ENCODE data around the gene AFP.

The AFP gene

DNA sequence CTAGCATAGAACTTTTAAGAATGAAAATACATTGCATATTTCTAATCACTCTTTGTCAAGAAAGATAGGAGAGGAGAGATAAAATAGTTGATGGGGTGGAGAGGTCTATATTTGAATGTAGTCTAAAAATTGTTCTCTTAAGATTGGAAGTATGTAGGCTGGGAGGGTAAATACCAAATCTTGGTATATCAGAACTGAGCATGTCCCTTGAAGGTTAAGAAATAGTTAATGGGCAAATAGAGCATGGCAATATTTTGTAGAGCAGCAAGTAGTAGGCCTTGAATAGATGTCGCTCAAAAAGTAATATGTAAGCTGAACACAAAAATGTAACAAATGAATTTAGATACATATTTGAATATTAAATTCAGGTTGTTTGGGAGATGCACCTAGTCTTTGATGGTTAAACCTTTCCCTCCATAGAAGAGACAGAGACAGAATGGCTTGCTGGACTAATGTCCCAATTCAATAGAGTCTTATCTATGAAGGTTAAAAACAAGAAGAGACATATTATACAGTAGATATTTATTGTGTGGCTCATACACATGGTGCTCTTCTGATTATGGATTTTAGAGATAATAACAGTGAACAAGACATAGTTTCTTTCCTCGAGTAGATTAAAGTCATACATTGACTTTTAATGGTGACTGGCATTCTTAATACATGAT lies 19.5 kb upstream of the AFP start:
- Histone ChIP-seq H3K4me3 (ENCODE audit: low read depth in 1 of 2, low read length in 2 of 2) (no peak overlapping the region), H3K36me3 (ENCODE audit: control insufficient read depth in 1 of 2, insufficient read depth in 2 of 2, low read length in 2 of 2) (no peaks in the 10 kb centered on the region), H3K27ac (ENCODE audit: low read length) (no peak overlapping the region), H3K9me3 (ENCODE audit: control insufficient read depth in 1 of 2, low read length in 2 of 2) (no peaks in the 10 kb centered on the region), H3K27me3 (ENCODE audit: low read depth, low read length) (no peaks in the 10 kb centered on the region), H3K4me1 (ENCODE audit: control insufficient read depth in 1 of 2, insufficient read depth in 2 of 2, low read length in 2 of 2) (no peaks in the 10 kb centered on the region)

DNA sequence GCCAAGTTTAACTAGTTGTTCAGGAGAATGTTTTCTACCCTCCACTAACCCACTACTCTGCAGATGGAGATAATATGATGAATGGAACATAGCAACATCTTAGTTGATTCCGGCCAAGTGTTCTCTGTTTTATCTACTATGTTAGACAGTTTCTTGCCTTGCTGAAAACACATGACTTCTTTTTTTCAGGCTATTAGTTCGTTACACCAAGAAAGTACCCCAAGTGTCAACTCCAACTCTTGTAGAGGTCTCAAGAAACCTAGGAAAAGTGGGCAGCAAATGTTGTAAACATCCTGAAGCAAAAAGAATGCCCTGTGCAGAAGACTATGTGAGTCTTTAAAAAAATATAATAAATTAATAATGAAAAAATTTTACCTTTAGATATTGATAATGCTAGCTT lies 18.7 kb upstream of the AFP start:
- Histone ChIP-seq H3K9me3 (ENCODE audit: control insufficient read depth in 1 of 2, low read length in 2 of 2) (no peaks in the 10 kb centered on the region), H3K4me3 (ENCODE audit: low read depth in 1 of 2, low read length in 2 of 2) (no peak overlapping the region), H3K4me1 (ENCODE audit: control insufficient read depth in 1 of 2, insufficient read depth in 2 of 2, low read length in 2 of 2) (no peaks in the 10 kb centered on the region), H3K27me3 (ENCODE audit: low read depth, low read length) (no peaks in the 10 kb centered on the region), H3K27ac (ENCODE audit: low read length) (no peak overlapping the region), H3K36me3 (ENCODE audit: control insufficient read depth in 1 of 2, insufficient read depth in 2 of 2, low read length in 2 of 2) (no peaks in the 10 kb centered on the region)

GRCh38 chr4:73417973-73418372 lies 18.0 kb upstream of the AFP start:
- no peaks in the 10 kb centered on the region for H3K4me1 ChIP-seq (ENCODE audit: control insufficient read depth in 1 of 2, insufficient read depth in 2 of 2, low read length in 2 of 2)
- no peaks in the 10 kb centered on the region for H3K36me3 ChIP-seq (ENCODE audit: control insufficient read depth in 1 of 2, insufficient read depth in 2 of 2, low read length in 2 of 2)
- no peaks in the 10 kb centered on the region for H3K9me3 ChIP-seq (ENCODE audit: control insufficient read depth in 1 of 2, low read length in 2 of 2)
- H3K27ac ChIP-seq (ENCODE audit: low read length) = no peak overlapping the region
- H3K4me3 ChIP-seq (ENCODE audit: low read depth in 1 of 2, low read length in 2 of 2) = no peak overlapping the region
- no peaks in the 10 kb centered on the region for H3K27me3 ChIP-seq (ENCODE audit: low read depth, low read length)

DNA sequence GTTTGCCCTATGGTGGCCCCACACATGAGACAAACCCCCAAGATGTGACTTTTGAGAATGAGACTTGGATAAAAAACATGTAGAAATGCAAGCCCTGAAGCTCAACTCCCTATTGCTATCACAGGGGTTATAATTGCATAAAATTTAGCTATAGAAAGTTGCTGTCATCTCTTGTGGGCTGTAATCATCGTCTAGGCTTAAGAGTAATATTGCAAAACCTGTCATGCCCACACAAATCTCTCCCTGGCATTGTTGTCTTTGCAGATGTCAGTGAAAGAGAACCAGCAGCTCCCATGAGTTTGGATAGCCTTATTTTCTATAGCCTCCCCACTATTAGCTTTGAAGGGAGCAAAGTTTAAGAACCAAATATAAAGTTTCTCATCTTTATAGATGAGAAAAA lies 17.3 kb upstream of the AFP start:
- H3K4me3 ChIP-seq (ENCODE audit: low read depth in 1 of 2, low read length in 2 of 2) = no peak overlapping the region
- no peaks in the 10 kb centered on the region for H3K9me3 ChIP-seq (ENCODE audit: control insufficient read depth in 1 of 2, low read length in 2 of 2)
- no peaks in the 10 kb centered on the region for H3K27me3 ChIP-seq (ENCODE audit: low read depth, low read length)
- H3K4me1 ChIP-seq (ENCODE audit: control insufficient read depth in 1 of 2, insufficient read depth in 2 of 2, low read length in 2 of 2) = no peaks in the 10 kb centered on the region
- no peaks in the 10 kb centered on the region for H3K36me3 ChIP-seq (ENCODE audit: control insufficient read depth in 1 of 2, insufficient read depth in 2 of 2, low read length in 2 of 2)
- H3K27ac ChIP-seq (ENCODE audit: low read length) = no peak overlapping the region

DNA sequence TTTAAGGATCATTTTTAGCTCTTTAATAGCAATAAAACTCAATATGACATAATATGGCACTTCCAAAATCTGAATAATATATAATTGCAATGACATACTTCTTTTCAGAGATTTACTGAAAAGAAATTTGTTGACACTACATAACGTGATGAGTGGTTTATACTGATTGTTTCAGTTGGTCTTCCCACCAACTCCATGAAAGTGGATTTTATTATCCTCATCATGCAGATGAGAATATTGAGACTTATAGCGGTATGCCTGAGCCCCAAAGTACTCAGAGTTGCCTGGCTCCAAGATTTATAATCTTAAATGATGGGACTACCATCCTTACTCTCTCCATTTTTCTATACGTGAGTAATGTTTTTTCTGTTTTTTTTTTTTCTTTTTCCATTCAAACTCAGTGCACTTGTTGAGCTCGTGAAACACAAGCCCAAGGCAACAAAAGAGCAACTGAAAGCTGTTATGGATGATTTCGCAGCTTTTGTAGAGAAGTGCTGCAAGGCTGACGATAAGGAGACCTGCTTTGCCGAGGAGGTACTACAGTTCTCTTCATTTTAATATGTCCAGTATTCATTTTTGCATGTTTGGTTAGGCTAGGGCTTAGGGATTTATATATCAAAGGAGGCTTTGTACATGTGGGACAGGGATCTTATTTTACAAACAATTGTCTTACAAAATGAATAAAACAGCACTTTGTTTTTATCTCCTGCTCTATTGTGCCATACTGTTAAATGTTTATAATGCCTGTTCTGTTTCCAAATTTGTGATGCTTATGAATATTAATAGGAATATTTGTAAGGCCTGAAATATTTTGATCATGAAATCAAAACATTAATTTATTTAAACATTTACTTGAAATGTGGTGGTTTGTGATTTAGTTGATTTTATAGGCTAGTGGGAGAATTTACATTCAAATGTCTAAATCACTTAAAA lies 16.6 kb upstream of the AFP start:
- no peaks in the 10 kb centered on the region for H3K27me3 ChIP-seq (ENCODE audit: low read depth, low read length)

DNA sequence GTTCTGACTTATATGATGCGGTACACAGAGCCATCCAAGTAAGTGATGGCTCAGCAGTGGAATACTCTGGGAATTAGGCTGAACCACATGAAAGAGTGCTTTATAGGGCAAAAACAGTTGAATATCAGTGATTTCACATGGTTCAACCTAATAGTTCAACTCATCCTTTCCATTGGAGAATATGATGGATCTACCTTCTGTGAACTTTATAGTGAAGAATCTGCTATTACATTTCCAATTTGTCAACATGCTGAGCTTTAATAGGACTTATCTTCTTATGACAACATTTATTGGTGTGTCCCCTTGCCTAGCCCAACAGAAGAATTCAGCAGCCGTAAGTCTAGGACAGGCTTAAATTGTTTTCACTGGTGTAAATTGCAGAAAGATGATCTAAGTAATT lies 15.4 kb upstream of the AFP start:
- Histone ChIP-seq H3K27me3 (ENCODE audit: low read depth, low read length) (no peaks in the 10 kb centered on the region), H3K4me3 (ENCODE audit: low read depth in 1 of 2, low read length in 2 of 2) (no peak overlapping the region), H3K9me3 (ENCODE audit: control insufficient read depth in 1 of 2, low read length in 2 of 2) (no peaks in the 10 kb centered on the region), H3K4me1 (ENCODE audit: control insufficient read depth in 1 of 2, insufficient read depth in 2 of 2, low read length in 2 of 2) (no peaks in the 10 kb centered on the region), H3K27ac (ENCODE audit: low read length) (no peak overlapping the region), H3K36me3 (ENCODE audit: control insufficient read depth in 1 of 2, insufficient read depth in 2 of 2, low read length in 2 of 2) (no peaks in the 10 kb centered on the region)

More for the DNA sequence above, 16.6 kb upstream of the AFP start:
- Histone ChIP-seq H3K4me3 (ENCODE audit: low read depth in 1 of 2, low read length in 2 of 2) (no peak overlapping the region), H3K36me3 (ENCODE audit: control insufficient read depth in 1 of 2, insufficient read depth in 2 of 2, low read length in 2 of 2) (no peaks in the 10 kb centered on the region), H3K27ac (ENCODE audit: low read length) (no peak overlapping the region), H3K9me3 (ENCODE audit: control insufficient read depth in 1 of 2, low read length in 2 of 2) (no peaks in the 10 kb centered on the region), H3K4me1 (ENCODE audit: control insufficient read depth in 1 of 2, insufficient read depth in 2 of 2, low read length in 2 of 2) (no peaks in the 10 kb centered on the region)

DNA sequence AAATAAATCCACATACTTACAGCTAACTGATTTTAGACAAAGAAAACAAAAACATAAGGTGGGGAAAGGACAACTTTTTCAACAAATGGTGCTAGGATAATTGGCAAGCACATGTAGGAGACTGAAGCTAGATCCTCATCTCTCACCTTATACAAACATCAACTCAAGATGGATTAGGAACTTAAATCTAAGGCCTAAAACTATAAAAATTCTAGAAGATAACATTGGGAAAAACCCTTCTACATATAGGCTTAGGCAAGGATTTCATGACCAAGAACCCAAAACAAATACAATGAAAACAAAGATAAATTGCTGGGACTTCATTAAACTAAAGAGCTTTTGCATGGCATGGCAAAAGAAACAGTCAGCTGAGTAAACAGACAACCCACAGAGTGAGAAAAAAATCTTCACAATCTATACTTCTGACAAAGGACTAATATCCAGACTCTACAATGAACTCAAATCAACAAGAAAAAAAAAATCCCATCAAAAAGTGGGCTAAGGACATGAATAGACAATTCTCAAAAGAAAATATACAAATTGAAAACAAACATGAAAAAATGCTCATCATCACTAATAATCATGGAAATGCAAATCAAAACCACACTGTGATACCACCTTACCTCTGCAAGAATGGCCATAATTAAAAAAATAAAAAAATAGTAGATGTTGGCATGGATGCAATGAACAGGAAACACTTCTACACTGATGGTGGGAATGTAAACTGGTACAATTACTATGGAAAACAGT lies 14.1 kb upstream of the AFP start:
- no peaks in the 10 kb centered on the region for H3K4me1 ChIP-seq (ENCODE audit: control insufficient read depth in 1 of 2, insufficient read depth in 2 of 2, low read length in 2 of 2)
- H3K27ac ChIP-seq (ENCODE audit: low read length) = no peak overlapping the region
- H3K4me3 ChIP-seq (ENCODE audit: low read depth in 1 of 2, low read length in 2 of 2) = no peak overlapping the region
- no peaks in the 10 kb centered on the region for H3K36me3 ChIP-seq (ENCODE audit: control insufficient read depth in 1 of 2, insufficient read depth in 2 of 2, low read length in 2 of 2)
- no peaks in the 10 kb centered on the region for H3K9me3 ChIP-seq (ENCODE audit: control insufficient read depth in 1 of 2, low read length in 2 of 2)
- H3K27me3 ChIP-seq (ENCODE audit: low read depth, low read length) = no peaks in the 10 kb centered on the region

- Histone ChIP-seq H3K9me3 (ENCODE audit: control insufficient read depth in 1 of 2, low read length in 2 of 2) (no peaks in the 10 kb centered on the region), H3K4me1 (ENCODE audit: control insufficient read depth in 1 of 2, insufficient read depth in 2 of 2, low read length in 2 of 2) (no peaks in the 10 kb centered on the region), H3K4me3 (ENCODE audit: low read depth in 1 of 2, low read length in 2 of 2) (no peak overlapping the region), H3K36me3 (ENCODE audit: control insufficient read depth in 1 of 2, insufficient read depth in 2 of 2, low read length in 2 of 2) (no peaks in the 10 kb centered on the region), H3K27me3 (ENCODE audit: low read depth, low read length) (no peaks in the 10 kb centered on the region), H3K27ac (ENCODE audit: low read length) (no peak overlapping the region)
Observed at GRCh38 chr4:73422458-73422752, 13.6 kb upstream of the AFP start.

DNA sequence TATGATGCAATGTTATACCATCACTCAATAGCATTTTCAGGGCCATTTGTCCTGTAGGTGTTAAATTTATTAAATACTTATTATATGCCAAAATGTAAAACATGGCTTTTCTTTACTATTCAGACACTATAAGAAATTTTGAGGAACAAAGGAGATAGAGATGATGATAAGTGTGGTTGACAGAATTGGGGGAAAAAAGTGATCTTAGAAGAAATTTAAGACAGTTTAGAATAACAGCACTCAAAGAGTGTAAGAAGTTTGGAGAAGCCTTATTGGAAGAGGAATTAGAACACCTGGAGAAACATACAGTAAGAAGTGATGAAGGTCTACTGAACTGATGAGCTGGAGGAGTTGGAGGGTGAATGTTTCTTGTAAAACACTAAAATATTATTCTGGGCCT lies 12.8 kb upstream of the AFP start:
- H3K9me3 ChIP-seq (ENCODE audit: control insufficient read depth in 1 of 2, low read length in 2 of 2) = no peaks in the 10 kb centered on the region
- H3K36me3 ChIP-seq (ENCODE audit: control insufficient read depth in 1 of 2, insufficient read depth in 2 of 2, low read length in 2 of 2) = no peaks in the 10 kb centered on the region
- no peak overlapping the region for H3K27ac ChIP-seq (ENCODE audit: low read length)
- H3K4me3 ChIP-seq (ENCODE audit: low read depth in 1 of 2, low read length in 2 of 2) = no peak overlapping the region
- H3K27me3 ChIP-seq (ENCODE audit: low read depth, low read length) = no peaks in the 10 kb centered on the region
- no peaks in the 10 kb centered on the region for H3K4me1 ChIP-seq (ENCODE audit: control insufficient read depth in 1 of 2, insufficient read depth in 2 of 2, low read length in 2 of 2)

GRCh38 chr4:73426666-73427065 lies 9.4 kb upstream of the AFP start:
- Histone ChIP-seq H3K4me1 (ENCODE audit: control insufficient read depth in 1 of 2, insufficient read depth in 2 of 2, low read length in 2 of 2) (no peaks in the 10 kb centered on the region), H3K4me3 (ENCODE audit: low read depth in 1 of 2, low read length in 2 of 2) (no peak overlapping the region), H3K9me3 (ENCODE audit: control insufficient read depth in 1 of 2, low read length in 2 of 2) (no peaks in the 10 kb centered on the region)

DNA sequence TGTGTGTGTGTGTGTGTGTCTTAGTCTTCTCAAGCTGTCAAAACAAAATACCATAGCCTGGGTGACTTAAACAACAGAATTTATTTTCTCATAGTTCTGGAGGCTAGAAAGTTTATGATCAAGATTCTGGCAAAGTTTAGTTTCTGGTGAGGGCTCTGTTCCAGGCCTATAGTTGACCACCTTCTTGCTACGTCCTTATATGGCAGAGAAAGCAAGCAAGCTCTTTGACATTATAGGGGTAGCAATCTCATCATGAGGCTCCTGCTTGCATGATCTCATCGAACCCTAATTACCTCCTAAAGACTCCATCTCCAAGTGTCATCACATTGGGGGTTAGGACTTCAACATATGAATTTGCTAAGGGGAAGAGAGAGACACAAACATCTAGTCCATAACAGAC lies 6.9 kb upstream of the AFP start:
- no peaks in the 10 kb centered on the region for H3K9me3 ChIP-seq (ENCODE audit: control insufficient read depth in 1 of 2, low read length in 2 of 2)
- H3K4me1 ChIP-seq (ENCODE audit: control insufficient read depth in 1 of 2, insufficient read depth in 2 of 2, low read length in 2 of 2) = no peaks in the 10 kb centered on the region
- no peak overlapping the region for H3K27ac ChIP-seq (ENCODE audit: low read length)
- no peaks in the 10 kb centered on the region for H3K27me3 ChIP-seq (ENCODE audit: low read depth, low read length)
- H3K4me3 ChIP-seq (ENCODE audit: low read depth in 1 of 2, low read length in 2 of 2) = no peak overlapping the region
- no peaks in the 10 kb centered on the region for H3K36me3 ChIP-seq (ENCODE audit: control insufficient read depth in 1 of 2, insufficient read depth in 2 of 2, low read length in 2 of 2)

More at GRCh38 chr4:73426666-73427065, 9.4 kb upstream of the AFP start:
- Histone ChIP-seq H3K27ac (ENCODE audit: low read length) (no peak overlapping the region), H3K27me3 (ENCODE audit: low read depth, low read length) (no peaks in the 10 kb centered on the region), H3K36me3 (ENCODE audit: control insufficient read depth in 1 of 2, insufficient read depth in 2 of 2, low read length in 2 of 2) (no peaks in the 10 kb centered on the region)
